Activated naive CD4-positive, alpha-beta T cell treated with Interleukin-2 at 50 U/mL for 16 hours (primary cell): Measurements from ENCODE around the gene LAMC3.

Experiments used
- DNase-seq: peaks from one replicate; pipeline ENCODE4 v3.0.0-alpha.2; 2020

Gene LAMC3

DNA sequence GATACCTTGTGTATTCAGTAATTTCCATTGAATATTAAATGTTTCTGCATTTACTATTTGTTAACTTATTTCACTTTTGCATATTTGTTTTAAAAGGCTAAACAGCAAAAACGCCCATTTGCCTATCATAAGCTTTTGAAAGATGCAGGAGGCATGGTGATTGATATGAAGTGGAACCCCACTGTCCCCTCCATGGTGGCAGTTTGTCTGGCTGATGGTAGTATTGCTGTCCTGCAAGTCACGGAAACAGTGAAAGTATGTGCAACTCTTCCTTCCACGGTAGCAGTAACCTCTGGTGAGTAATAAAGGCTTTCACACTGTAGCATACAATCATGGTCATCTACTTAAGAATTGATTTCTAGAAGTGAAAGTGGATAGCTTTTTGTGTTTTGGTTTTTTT lies 120.2 kb downstream of the LAMC3 start:
- no peak for DNase-seq

GRCh38 chr9:131138676-131139075 lies 129.7 kb downstream of the LAMC3 start:
- DNase-seq, result no peak

- no peak for DNase-seq
Observed at GRCh38 chr9:131140112-131140511, 131.1 kb downstream of the LAMC3 start.

DNA sequence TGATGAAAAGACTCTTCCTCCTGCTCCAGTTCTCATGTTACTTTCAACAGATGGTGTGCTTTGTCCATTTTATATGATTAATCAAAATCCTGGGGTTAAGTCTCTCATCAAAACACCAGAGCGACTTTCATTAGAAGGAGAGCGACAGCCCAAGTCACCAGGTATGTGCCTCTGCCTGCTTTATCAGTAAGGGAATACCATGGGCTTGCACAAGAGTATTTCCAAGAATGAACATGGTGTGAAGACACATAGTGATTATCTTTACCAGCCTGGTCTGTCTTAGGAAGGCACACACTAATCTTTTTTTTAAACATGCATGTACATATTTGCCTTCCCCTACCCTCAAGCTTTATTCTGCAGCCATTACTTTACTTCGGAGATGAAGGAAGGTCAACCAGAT lies 131.6 kb downstream of the LAMC3 start:
- DNase-seq, result no peak

DNA sequence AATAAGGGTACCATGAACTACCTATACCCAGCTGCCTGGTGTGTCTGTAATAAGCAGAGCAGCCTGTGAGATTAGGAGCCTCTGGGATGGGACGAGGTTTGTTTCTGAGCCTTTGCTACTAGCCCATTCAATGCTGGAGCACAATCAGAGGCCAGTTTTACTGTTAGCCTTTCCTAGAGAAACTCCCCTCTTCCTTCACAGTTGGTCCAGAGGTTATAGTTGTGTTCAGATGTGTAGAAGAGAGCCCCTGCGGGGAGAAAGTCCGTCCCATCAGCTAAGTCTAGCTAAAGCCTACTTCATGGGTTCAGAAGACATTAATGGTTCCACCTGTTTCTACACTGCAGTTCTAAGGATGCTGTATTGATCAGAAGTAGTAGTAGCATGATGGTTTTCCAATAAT lies 133.2 kb downstream of the LAMC3 start:
- DNase-seq, result no peak
